H1 (cell line): Measurements from ENCODE around the gene KIAA1671. TPM values are rescaled to one million over a fixed set of nuclear protein-coding genes. Genes with fewer than 3 reads are reported as not detected.

Experiments
- CTCF ChIA-PET: fragments of 300-600 bp; sonication (Branson Sonifier 250); formaldehyde crosslinking; loops from one replicate; lab custom pipeline; 2021; ENCODE audit not compliant: partially characterized antibody; lab: Charles Lee
- POLR2A ChIA-PET: fragments of 300-600 bp; sonication (Branson Sonifier 250); formaldehyde crosslinking; loops from one replicate; lab custom pipeline; 2021; ENCODE audit warnings: inconsistent platforms; ENCODE audit not compliant: partially characterized antibody; lab: Charles Lee
- DNase-seq, 2 experiments: peaks; one replicate each; pipeline versions ENCODE4 v3.0.0 to v3.0.0-alpha.2; 2010 to 2022; ENCODE audit warnings: low spot score in 2 of 2, low read depth in 1 of 2, mixed read lengths in 1 of 2
- FAIRE-seq: peaks from 2 replicates; lab custom pipeline; 2011; peaks lifted over from hg19 to GRCh38; lab: Jason Lieb, UNC
- H2AFZ ChIP-seq: 2 replicates; pipeline ENCODE4 v1.8.1; 2012; ENCODE audit warnings: low read length, inconsistent platforms
- H2AK5ac ChIP-seq: 2 replicates; pipeline ENCODE4 v1.6.1; 2013; ENCODE audit warnings: low read depth, low read length
- H2BK120ac ChIP-seq: replicated peaks from 2 replicates; pipeline ENCODE3; 2013; ENCODE audit warnings: low read depth, low read length, inconsistent platforms
- H2BK12ac ChIP-seq: 2 replicates; pipeline ENCODE4 v1.6.1; 2013; ENCODE audit warnings: low read depth, low read length
- H2BK15ac ChIP-seq: 2 replicates; pipeline ENCODE4 v1.6.1; 2013; ENCODE audit warnings: low read length
- H2BK20ac ChIP-seq: 2 replicates; pipeline ENCODE4 v1.6.1; 2013; ENCODE audit warnings: low read length
- H2BK5ac ChIP-seq: 2 replicates; pipeline ENCODE4 v1.6.1; 2013; ENCODE audit warnings: low read depth, low read length
- H3K14ac ChIP-seq: 2 replicates; pipeline ENCODE4 v1.6.1; 2013; ENCODE audit warnings: inconsistent platforms; ENCODE audit not compliant: insufficient read length
- H3K18ac ChIP-seq: 2 replicates; pipeline ENCODE4 v1.6.1; 2013; ENCODE audit warnings: low read length; ENCODE audit errors: extremely low read depth
- H3K23ac ChIP-seq: 2 replicates; pipeline ENCODE4 v1.6.1; 2013; ENCODE audit warnings: inconsistent platforms; ENCODE audit not compliant: insufficient read length
- H3K23me2 ChIP-seq: 2 replicates; pipeline ENCODE4 v1.6.1; 2013; ENCODE audit warnings: low read depth, low read length
- H3K27ac ChIP-seq: 2 replicates; pipeline ENCODE4 v1.6.1; 2011; ENCODE audit warnings: low read depth, low read length, inconsistent platforms
- H3K27me3 ChIP-seq, 4 experiments: replicated peaks in 1 of 4; 1 replicate in 1 of 4; 2 replicates in 3 of 4; pipeline versions ENCODE4 v1.6.1 to v1.8.1; 2011 to 2013; ENCODE audit warnings: low read length in 3 of 4, mild to moderate bottlenecking in 3 of 4, inconsistent platforms in 2 of 4, mixed read lengths in 2 of 4, moderate library complexity in 1 of 4; ENCODE audit not compliant: control insufficient read depth in 3 of 4, insufficient read depth in 3 of 4; ENCODE audit errors: extremely low read depth in 1 of 4
- H3K36me3 ChIP-seq, 4 experiments: 2 replicates each; pipeline versions ENCODE4 v1.6.1 to v1.8.1; 2011 to 2013; ENCODE audit warnings: mild to moderate bottlenecking in 4 of 4, low read length in 3 of 4, moderate library complexity in 2 of 4, control low read depth in 1 of 4, inconsistent platforms in 1 of 4; ENCODE audit not compliant: insufficient read depth in 4 of 4, control insufficient read depth in 2 of 4
- H3K4ac ChIP-seq: replicated peaks from 2 replicates; pipeline ENCODE3; 2013; ENCODE audit warnings: low read length, low read depth, mixed read lengths, inconsistent platforms; ENCODE audit not compliant: insufficient read length
- H3K4me1 ChIP-seq, 4 experiments: replicated peaks in 1 of 4; 1 replicate in 1 of 4; 2 replicates in 3 of 4; pipeline versions ENCODE4 v1.6.1 to v1.8.1; 2011 to 2013; ENCODE audit warnings: low read length in 3 of 4, inconsistent platforms in 2 of 4, mixed read lengths in 1 of 4; ENCODE audit not compliant: insufficient read depth in 4 of 4, control insufficient read depth in 3 of 4
- H3K4me2 ChIP-seq, 2 experiments: 2 replicates each; pipeline versions ENCODE4 v1.6.1 to v1.8.1; 2011 to 2013; ENCODE audit warnings: low read depth in 2 of 2, low read length in 2 of 2, control low read depth in 1 of 2, inconsistent platforms in 1 of 2, mild to moderate bottlenecking in 1 of 2; ENCODE audit not compliant: insufficient read depth in 1 of 2
- H3K4me3 ChIP-seq, 4 experiments: fragments of 200-600, 300-600 bp in 1 of 4; sonication (generic), shearing (Covaris generic), sonication (Bioruptor Twin) in 1 of 4; 2 replicates each; pipeline versions ENCODE4 v1.5.1 to v1.8.1; 2011 to 2016; ENCODE audit warnings: low read length in 4 of 4, low read depth in 3 of 4, control low read depth in 2 of 4, inconsistent platforms in 2 of 4, mild to moderate bottlenecking in 2 of 4, mixed read lengths in 1 of 4, moderate library complexity in 1 of 4; ENCODE audit not compliant: insufficient read depth in 2 of 4; ENCODE audit errors: extremely low read depth in 1 of 4
- H3K56ac ChIP-seq: replicated peaks from 2 replicates; pipeline ENCODE3; 2013; ENCODE audit warnings: low read depth, mild to moderate bottlenecking, mixed read lengths, low read length, inconsistent platforms; ENCODE audit not compliant: insufficient read length
- H3K79me1 ChIP-seq: 2 replicates; pipeline ENCODE4 v1.6.1; 2013; ENCODE audit warnings: low read depth, low read length, control low read depth
- H3K79me2 ChIP-seq, 2 experiments: 2 replicates each; pipeline versions ENCODE4 v1.6.1 to v1.8.1; 2012 to 2013; ENCODE audit warnings: low read length in 2 of 2, mild to moderate bottlenecking in 2 of 2, inconsistent platforms in 1 of 2; ENCODE audit not compliant: insufficient read depth in 2 of 2, control insufficient read depth in 1 of 2
- H3K9ac ChIP-seq, 4 experiments: replicated peaks in 1 of 4; 1 replicate in 1 of 4; 2 replicates in 3 of 4; pipeline versions ENCODE4 v1.6.1 to v1.8.1; 2011 to 2013; ENCODE audit warnings: low read depth in 3 of 4, low read length in 3 of 4, control low read depth in 2 of 4, mild to moderate bottlenecking in 2 of 4, moderate library complexity in 2 of 4, inconsistent platforms in 1 of 4; ENCODE audit errors: extremely low read depth in 1 of 4
- H3K9me3 ChIP-seq, 2 experiments: 2 replicates each; pipeline versions ENCODE4 v1.6.1 to v1.8.1; 2012 to 2013; ENCODE audit warnings: mild to moderate bottlenecking in 2 of 2, moderate library complexity in 2 of 2, control low read depth in 1 of 2, inconsistent platforms in 1 of 2, low read depth in 1 of 2, low read length in 1 of 2, mixed read lengths in 1 of 2; ENCODE audit not compliant: insufficient read depth in 2 of 2
- H4K20me1 ChIP-seq, 2 experiments: replicated peaks in 1 of 2; 2 replicates each; pipeline versions ENCODE3 to v1.8.1; 2011 to 2013; ENCODE audit warnings: inconsistent platforms in 2 of 2, low read length in 2 of 2, mild to moderate bottlenecking in 1 of 2; ENCODE audit not compliant: insufficient read depth in 2 of 2, control insufficient read depth in 1 of 2
- H4K5ac ChIP-seq: 2 replicates; pipeline ENCODE4 v1.6.1; 2013; ENCODE audit warnings: low read length, low read depth, mixed read lengths, inconsistent platforms; ENCODE audit not compliant: insufficient read length
- H4K8ac ChIP-seq: 2 replicates; pipeline ENCODE4 v1.8.0; 2013; ENCODE audit warnings: mild to moderate bottlenecking, moderate library complexity, low read length, inconsistent platforms; ENCODE audit not compliant: insufficient read depth; ENCODE audit errors: extremely low read depth
- H4K91ac ChIP-seq: replicated peaks from 2 replicates; pipeline ENCODE3; 2013; ENCODE audit warnings: low read length, mixed read lengths, inconsistent platforms; ENCODE audit not compliant: insufficient read length
- BACH1 ChIP-seq: IDR thresholded peaks from 2 replicates; pipeline ENCODE4 v1.6.1; 2012; ENCODE audit warnings: low read length, improper control_type of control experiment
- BRCA1 ChIP-seq: IDR thresholded peaks from 2 replicates; pipeline ENCODE4 v1.6.1; 2012; ENCODE audit warnings: low read depth, low read length, improper control_type of control experiment
- POLR2A ChIP-seq, 2 experiments: IDR thresholded peaks; 1 replicate in 1 of 2; 2 replicates in 1 of 2; pipeline ENCODE4 v1.6.1; 2011; ENCODE audit warnings: low read depth in 2 of 2, low read length in 2 of 2, mild to moderate bottlenecking in 2 of 2; ENCODE audit errors: control extremely low read depth in 1 of 2
- RXRA ChIP-seq: IDR thresholded peaks from 2 replicates; pipeline ENCODE4 v1.6.1; 2011; ENCODE audit warnings: low read depth, mild to moderate bottlenecking, low read length, moderate library complexity; ENCODE audit not compliant: insufficient read depth
- SAP30 ChIP-seq: fragments of 300-600 bp; sonication (generic); IDR thresholded peaks from 2 replicates; pipeline ENCODE4 v1.7.1; 2012; ENCODE audit warnings: low read length, moderate library complexity, mild to moderate bottlenecking, inconsistent platforms; ENCODE audit not compliant: insufficient read depth, insufficient replicate concordance
- SP1 ChIP-seq: IDR thresholded peaks from 2 replicates; pipeline ENCODE4 v1.6.1; 2011; ENCODE audit warnings: low read depth, low read length
- SP4 ChIP-seq: IDR thresholded peaks from 2 replicates; pipeline ENCODE4 v1.6.1; 2012; ENCODE audit warnings: low read length, inconsistent platforms
- TCF12 ChIP-seq: IDR thresholded peaks from 2 replicates; pipeline ENCODE4 v1.6.1; 2011; ENCODE audit warnings: low read depth, mild to moderate bottlenecking, low read length
- WGBS, 2 experiments: shearing (Covaris generic) in 1 of 2; methylation state at CpG; one replicate each; pipeline versions ENCODE4 v1.1.6 to v1.1.7; 2013 to 2015; ENCODE audit warnings: low lambda C conversion rate in 2 of 2, mixed read lengths in 2 of 2, inconsistent platforms in 1 of 2, low coverage in 1 of 2, missing lambda C conversion rate in 1 of 2; ENCODE audit not compliant: insufficient replicate concordance in 2 of 2, insufficient coverage in 1 of 2, insufficient read length in 1 of 2; ENCODE audit errors: extremely low coverage in 1 of 2, missing lambda C conversion rate in 1 of 2; 5-methylcytosine and 5-hydroxymethylcytosine counted together
- polyA plus RNA-seq, 7 experiments: library from polyadenylated mRNA; depleted of rRNA in 3 of 7; stranded (reverse) in 5 of 7; unstranded in 2 of 7; fragments of >200 nt in 5 of 7; fragments of 200-250 nt in 2 of 7; gene quantifications; 1 replicate in 5 of 7; 2 replicates in 1 of 7; 4 replicates in 1 of 7; pipeline versions ENCODE4 v1.2.1 to v1.2.3, GENCODE V29; 2011 to 2013; ENCODE audit warnings: missing spikeins in 2 of 7, mixed read lengths in 2 of 7
- total RNA-seq: library from RNA; stranded (reverse); fragmentation: NEBNext Ultra II Directional; extraction: Animal tissue kit (Norgen Biotek cat#: 25700); gene quantifications from 2 replicates; pipeline ENCODE4 v1.2.1, GENCODE V29; 2021
- TF ChIP-seq, protein P1 (sequence below): IDR thresholded peaks from 2 replicates; pipeline ENCODE4 v1.6.1; 2012; ENCODE audit warnings: low read length, inconsistent platforms
- TF ChIP-seq, protein P2 (sequence below): IDR thresholded peaks from 2 replicates; pipeline ENCODE4 v1.6.1; 2011; ENCODE audit warnings: low read length, improper control_type of control experiment

Gene KIAA1671
- total and polyA plus RNA-seq, 2 of the 8 experiments (the other 6 are each of a cell fraction or from before 2014, with no cell fraction given): 6.4 to 23.9 TPM

DNA sequence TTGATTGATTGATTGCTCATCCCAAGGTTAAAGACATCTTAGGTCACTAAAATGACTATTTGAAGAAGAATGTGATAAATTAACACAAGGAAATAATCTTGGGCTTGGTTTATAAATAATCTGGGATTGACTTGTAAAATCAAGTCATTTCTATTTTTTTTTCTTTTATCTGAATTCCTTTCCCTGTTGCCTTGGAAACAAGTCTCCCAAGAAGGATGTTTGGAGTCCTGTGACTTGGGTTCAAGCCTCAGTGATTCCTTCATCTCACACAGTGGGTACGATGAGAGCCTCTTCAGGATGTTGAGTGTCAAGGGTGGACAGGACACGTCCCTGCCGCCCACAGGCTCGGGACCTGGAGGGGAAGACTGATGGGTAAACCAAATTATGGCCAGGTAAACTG lies 149.0 kb downstream of the KIAA1671 start:
- H4K8ac ChIP-seq: no peak overlapping the region
- H3K79me1 ChIP-seq: no peaks in the 10 kb centered on the region; the same call in 1 of the 2 replicates
- H3K79me2 ChIP-seq: no peaks in the 10 kb centered on the region
- DNase-seq (no peak), FAIRE-seq (no peak)
- no peaks in the 10 kb centered on the region for H3K9me3 ChIP-seq
- no peak overlapping the region for H3K14ac ChIP-seq
- no peak overlapping the region for H2AK5ac ChIP-seq
- 89% methylated on average over 4 of the region's 4 CpGs; no CpG with 5 or more reads in 1 of the 2 experiments for WGBS, 2 experiments
- peaks cover 3 to 8% (median 4%) of the 10 kb centered on the region in 4 experiments; a peak in 6 of 7 replicates for H3K4me1 ChIP-seq
- no peak overlapping the region for H3K9ac ChIP-seq
- no peak overlapping the region for H2BK12ac ChIP-seq
- no peak overlapping the region for H3K4me2 ChIP-seq
- H2BK20ac ChIP-seq: no peak overlapping the region
- no peak overlapping the region for H3K23ac ChIP-seq
- ChIA-PET POLR2A (no interaction called here), CTCF (interaction anchor here (2.1 kb wide), 1 partner anchor 9 kb away, joined by 5 read pairs; no protein-coding TSS in a partner anchor)
- H4K91ac ChIP-seq: no peak overlapping the region
- no peak overlapping the region for H2BK5ac ChIP-seq
- H4K5ac ChIP-seq: no peak overlapping the region
- H4K20me1 ChIP-seq: no peaks in the 10 kb centered on the region
- H2BK15ac ChIP-seq: no peak overlapping the region
- H3K56ac ChIP-seq: no peak overlapping the region
- no peaks in the 10 kb centered on the region for H3K23me2 ChIP-seq
- no peak overlapping the region for H3K27ac ChIP-seq
- no peaks in the 10 kb centered on the region for H3K36me3 ChIP-seq
- no peak overlapping the region for H3K18ac ChIP-seq
- H3K27me3 ChIP-seq: no peaks in the 10 kb centered on the region
- no peak overlapping the region for H2AFZ ChIP-seq
- H3K4ac ChIP-seq: no peak overlapping the region
- no peak overlapping the region for H2BK120ac ChIP-seq
- H3K4me3 ChIP-seq: no peak overlapping the region
- no peak for TF ChIP-seq SP1
- TF ChIP-seq BRCA1: no peak
- TF ChIP-seq, protein P1, sequence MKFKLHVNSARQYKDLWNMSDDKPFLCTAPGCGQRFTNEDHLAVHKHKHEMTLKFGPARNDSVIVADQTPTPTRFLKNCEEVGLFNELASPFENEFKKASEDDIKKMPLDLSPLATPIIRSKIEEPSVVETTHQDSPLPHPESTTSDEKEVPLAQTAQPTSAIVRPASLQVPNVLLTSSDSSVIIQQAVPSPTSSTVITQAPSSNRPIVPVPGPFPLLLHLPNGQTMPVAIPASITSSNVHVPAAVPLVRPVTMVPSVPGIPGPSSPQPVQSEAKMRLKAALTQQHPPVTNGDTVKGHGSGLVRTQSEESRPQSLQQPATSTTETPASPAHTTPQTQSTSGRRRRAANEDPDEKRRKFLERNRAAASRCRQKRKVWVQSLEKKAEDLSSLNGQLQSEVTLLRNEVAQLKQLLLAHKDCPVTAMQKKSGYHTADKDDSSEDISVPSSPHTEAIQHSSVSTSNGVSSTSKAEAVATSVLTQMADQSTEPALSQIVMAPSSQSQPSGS: no peak
- no peak for TF ChIP-seq POLR2A (IDR thresholded peaks at IDR 0.05; ENCODE audit: control extremely low read depth in 1 of 2, low read depth in 2 of 2, low read length in 2 of 2)
- no peak for TF ChIP-seq SAP30
- no peak for TF ChIP-seq SP4
- no peak for TF ChIP-seq RXRA
- no peak for TF ChIP-seq TCF12
- no peak for TF ChIP-seq BACH1
- TF ChIP-seq, protein P2, sequence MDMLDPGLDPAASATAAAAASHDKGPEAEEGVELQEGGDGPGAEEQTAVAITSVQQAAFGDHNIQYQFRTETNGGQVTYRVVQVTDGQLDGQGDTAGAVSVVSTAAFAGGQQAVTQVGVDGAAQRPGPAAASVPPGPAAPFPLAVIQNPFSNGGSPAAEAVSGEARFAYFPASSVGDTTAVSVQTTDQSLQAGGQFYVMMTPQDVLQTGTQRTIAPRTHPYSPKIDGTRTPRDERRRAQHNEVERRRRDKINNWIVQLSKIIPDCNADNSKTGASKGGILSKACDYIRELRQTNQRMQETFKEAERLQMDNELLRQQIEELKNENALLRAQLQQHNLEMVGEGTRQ: no peak
